Epithelial cell of esophagus (primary cell): ENCODE results near the gene ARFGEF3.

Source experiments
- DNase-seq: peaks from one replicate; pipeline ENCODE4 v3.0.0; 2010; ENCODE audit warnings: low read depth
- H3K4me3 ChIP-seq: 2 replicates; pipeline ENCODE4 v1.5.1; 2011; ENCODE audit warnings: mild to moderate bottlenecking, low read length, control low read depth
- TF ChIP-seq, protein P1 (sequence below): IDR thresholded peaks from 2 replicates; pipeline ENCODE4 v1.5.1; 2011; ENCODE audit warnings: low read depth, mild to moderate bottlenecking, low read length, control low read depth, inconsistent platforms; ENCODE audit not compliant: insufficient read depth; ENCODE audit errors: missing control alignments

The ARFGEF3 gene

GRCh38 chr6:138382498-138383265 is 220.9 kb downstream of the ARFGEF3 start:
- no peak overlapping the region for H3K4me3 ChIP-seq
- DNase-seq, result peak; percentile 24
- TF ChIP-seq, protein P1, sequence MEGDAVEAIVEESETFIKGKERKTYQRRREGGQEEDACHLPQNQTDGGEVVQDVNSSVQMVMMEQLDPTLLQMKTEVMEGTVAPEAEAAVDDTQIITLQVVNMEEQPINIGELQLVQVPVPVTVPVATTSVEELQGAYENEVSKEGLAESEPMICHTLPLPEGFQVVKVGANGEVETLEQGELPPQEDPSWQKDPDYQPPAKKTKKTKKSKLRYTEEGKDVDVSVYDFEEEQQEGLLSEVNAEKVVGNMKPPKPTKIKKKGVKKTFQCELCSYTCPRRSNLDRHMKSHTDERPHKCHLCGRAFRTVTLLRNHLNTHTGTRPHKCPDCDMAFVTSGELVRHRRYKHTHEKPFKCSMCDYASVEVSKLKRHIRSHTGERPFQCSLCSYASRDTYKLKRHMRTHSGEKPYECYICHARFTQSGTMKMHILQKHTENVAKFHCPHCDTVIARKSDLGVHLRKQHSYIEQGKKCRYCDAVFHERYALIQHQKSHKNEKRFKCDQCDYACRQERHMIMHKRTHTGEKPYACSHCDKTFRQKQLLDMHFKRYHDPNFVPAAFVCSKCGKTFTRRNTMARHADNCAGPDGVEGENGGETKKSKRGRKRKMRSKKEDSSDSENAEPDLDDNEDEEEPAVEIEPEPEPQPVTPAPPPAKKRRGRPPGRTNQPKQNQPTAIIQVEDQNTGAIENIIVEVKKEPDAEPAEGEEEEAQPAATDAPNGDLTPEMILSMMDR, result no peak

GRCh38 chr6:138383776-138384175 is 222.0 kb downstream of the ARFGEF3 start:
- no peak overlapping the region for H3K4me3 ChIP-seq
- no peak for DNase-seq
- TF ChIP-seq, protein P1, result no peak

- no peak for DNase-seq
- TF ChIP-seq, protein P1, result no peak
These were observed 225.2 kb downstream of the ARFGEF3 start for GRCh38 chr6:138386897-138387296.

GRCh38 chr6:138387577-138388368 is 226.0 kb downstream of the ARFGEF3 start:
- no peak overlapping the region for H3K4me3 ChIP-seq
- TF ChIP-seq, protein P1, result no peak
- peak; percentile 27 for DNase-seq

More at GRCh38 chr6:138386897-138387296, 225.2 kb downstream of the ARFGEF3 start:
- H3K4me3 ChIP-seq, result no peak overlapping the region

DNA sequence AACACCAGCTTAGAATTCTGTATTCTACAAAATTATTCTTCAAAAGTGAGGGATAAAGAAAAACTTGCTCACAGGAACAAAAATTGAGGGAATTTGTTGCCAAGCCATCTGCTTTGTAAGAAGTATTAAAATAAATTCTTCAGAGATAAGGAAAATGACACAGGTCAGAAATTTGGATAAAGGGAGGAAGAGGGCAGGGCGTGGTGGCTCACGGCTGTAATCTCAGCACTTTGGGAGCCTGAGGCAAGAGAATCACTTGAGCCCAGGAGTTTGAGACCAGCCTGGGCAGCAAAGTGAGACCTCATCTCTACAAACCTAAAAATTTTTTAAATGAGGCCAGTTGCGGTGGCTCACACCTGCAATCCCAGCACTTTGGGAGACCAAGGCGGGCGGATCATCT is 227.8 kb downstream of the ARFGEF3 start:
- TF ChIP-seq, protein P1, result no peak
- no peak overlapping the region for H3K4me3 ChIP-seq
- no peak for DNase-seq
